Measurements from ENCODE around the gene ZNF580.

ZNF580 gene

GRCh38 chr19:55640577-55641425 lies at the start of gene ZNF580:
TSS of gene ZNF580 (plus strand) at chr19:55641002. CDS start at chr19:55642509, 1,507 bp downstream.
- DNase-seq (ENCODE audit: low spot score): peak; percentile 71

- DNase-seq (ENCODE audit: low spot score): no peak
Observed at GRCh38 chr19:55591555-55591954, 49.2 kb upstream of the ZNF580 start.

GRCh38 chr19:55592391-55593090 lies 48.3 kb upstream of the ZNF580 start:
- no peak for DNase-seq (ENCODE audit: low spot score)

GRCh38 chr19:55593096-55593772 lies 47.6 kb upstream of the ZNF580 start:
- DNase-seq (ENCODE audit: low spot score): no peak

- no peak for DNase-seq (ENCODE audit: low spot score)
Observed at GRCh38 chr19:55594996-55595545, 45.7 kb upstream of the ZNF580 start.

GRCh38 chr19:55596304-55596703 lies 44.5 kb upstream of the ZNF580 start:
- DNase-seq (ENCODE audit: low spot score): no peak

GRCh38 chr19:55597501-55597921 lies 43.3 kb upstream of the ZNF580 start:
- DNase-seq (ENCODE audit: low spot score): no peak

GRCh38 chr19:55598034-55598433 lies 42.8 kb upstream of the ZNF580 start:
- no peak for DNase-seq (ENCODE audit: low spot score)

GRCh38 chr19:55598719-55599467 lies 41.9 kb upstream of the ZNF580 start:
- DNase-seq (ENCODE audit: low spot score): peak; percentile 97

GRCh38 chr19:55599468-55599841 lies 41.3 kb upstream of the ZNF580 start, which contains the start of gene FIZ1:
TSS of gene FIZ1 (minus strand) at chr19:55599517. CDS start at chr19:55597865, 1,652 bp downstream.
- peak; percentile 99 for DNase-seq (ENCODE audit: low spot score)

GRCh38 chr19:55599842-55600661 lies 40.8 kb upstream of the ZNF580 start, which contains the start of gene ZNF524:
TSS of gene ZNF524 (plus strand) at chr19:55600288. CDS start at chr19:55602113, 1,825 bp downstream.
- peak; percentile 94 for DNase-seq (ENCODE audit: low spot score)

- DNase-seq (ENCODE audit: low spot score): no peak
Observed at GRCh38 chr19:55600662-55601028, 40.2 kb upstream of the ZNF580 start.

- no peak for DNase-seq (ENCODE audit: low spot score)
Observed at GRCh38 chr19:55601084-55601483, 39.7 kb upstream of the ZNF580 start.

GRCh38 chr19:55602104-55603001 lies 38.4 kb upstream of the ZNF580 start:
- no peak for DNase-seq (ENCODE audit: low spot score)

- DNase-seq (ENCODE audit: low spot score): no peak
Observed at GRCh38 chr19:55603115-55603514, 37.7 kb upstream of the ZNF580 start.

GRCh38 chr19:55603581-55604292 lies 37.1 kb upstream of the ZNF580 start:
- DNase-seq (ENCODE audit: low spot score): no peak

GRCh38 chr19:55605207-55605636 lies 35.6 kb upstream of the ZNF580 start:
- peak; percentile 99 for DNase-seq (ENCODE audit: low spot score)

- DNase-seq (ENCODE audit: low spot score): peak; percentile 93
Observed at GRCh38 chr19:55605637-55606470, 34.9 kb upstream of the ZNF580 start, which contains the start of gene ZNF865. TSS of gene ZNF865 (plus strand) at chr19:55605647. CDS start at chr19:55613619, 7,972 bp downstream.

Measured in SW480 (cell line).